Spinal cord (tissue), 10 donors: ENCODE measurements around the gene COL23A1. TPM values are rescaled to one million over a fixed set of nuclear protein-coding genes. Genes with fewer than 3 reads are reported as not detected.

Source experiments
- DNase-seq, 6 donors: peaks; one replicate each; pipeline versions ENCODE4 v3.0.0 to v3.0.0-alpha.2; 2013 to 2015; ENCODE audit warnings: low spot score in 6 of 6, low read depth in 4 of 6
- H3K27ac ChIP-seq: one replicate; pipeline ENCODE4 v1.5.1; 2013; ENCODE audit warnings: low read depth, low read length, control low read depth
- H3K27me3 ChIP-seq: one replicate; pipeline ENCODE4 v1.6.1; 2013; ENCODE audit warnings: low read length; ENCODE audit not compliant: control insufficient read depth, insufficient read depth
- H3K36me3 ChIP-seq: one replicate; pipeline ENCODE4 v1.6.1; 2013; ENCODE audit warnings: low read length; ENCODE audit not compliant: control insufficient read depth, insufficient read depth
- H3K4me1 ChIP-seq: one replicate; pipeline ENCODE4 v1.6.1; 2013; ENCODE audit warnings: low read length; ENCODE audit not compliant: control insufficient read depth, insufficient read depth
- H3K4me3 ChIP-seq: one replicate; pipeline ENCODE4 v1.5.1; 2013; ENCODE audit warnings: low read depth, low read length, control low read depth
- H3K9me3 ChIP-seq: one replicate; pipeline ENCODE4 v1.6.1; 2013; ENCODE audit warnings: low read length; ENCODE audit not compliant: control insufficient read depth, insufficient read depth
- WGBS: methylation state at CpG from one replicate; pipeline ENCODE4 v1.1.5; 2013; ENCODE audit warnings: missing lambda C conversion rate; ENCODE audit not compliant: insufficient coverage; 5-methylcytosine and 5-hydroxymethylcytosine counted together
- polyA plus RNA-seq, 2 donors: library from polyadenylated mRNA; unstranded; fragments of 120-200 nt; gene quantifications; one replicate each; pipeline ENCODE4 v1.2.1, GENCODE V29; 2013; ENCODE audit not compliant: insufficient read length in 2 of 2
- total RNA-seq, 2 donors: library from RNA; depleted of rRNA in 1 of 2; stranded (reverse); fragments of 120-200 nt in 1 of 2; fragments of >200 nt in 1 of 2; gene quantifications; one replicate each; pipeline versions ENCODE4 v1.2.3 to v1.2.4, GENCODE V29; 2013 to 2014
- donor health status: healthy.

COL23A1 gene
- total and polyA plus RNA-seq, 4 donors: 2.8 to 9.7 (median 8.0) TPM

- DNase-seq: no peak
- Histone ChIP-seq H3K4me1 (peaks cover 31% of the 10 kb centered on the region), H3K27ac (no peak overlapping the region), H3K36me3 (no peaks in the 10 kb centered on the region), H3K4me3 (no peak overlapping the region), H3K27me3 (no peaks in the 10 kb centered on the region), H3K9me3 (no peaks in the 10 kb centered on the region)
- 95% methylated on average over 8 of the region's 8 CpGs for WGBS
These were observed 152.7 kb downstream of the COL23A1 start for GRCh38 chr5:178437386-178438075.

GRCh38 chr5:178436326-178436940 lies 153.8 kb downstream of the COL23A1 start:
- Histone ChIP-seq H3K4me1 (peaks cover 32% of the 10 kb centered on the region), H3K4me3 (no peak overlapping the region), H3K27ac (no peak overlapping the region), H3K27me3 (no peaks in the 10 kb centered on the region), H3K36me3 (no peaks in the 10 kb centered on the region), H3K9me3 (no peaks in the 10 kb centered on the region)
- no peak for DNase-seq
- WGBS: 92% methylated on average over 9 of the region's 13 CpGs

- 89% methylated on average over 21 of the region's 22 CpGs for WGBS
- no peak overlapping the region for H3K4me3 ChIP-seq
These were observed 154.6 kb downstream of the COL23A1 start for GRCh38 chr5:178435321-178436238.

GRCh38 chr5:178434851-178435250 lies 155.3 kb downstream of the COL23A1 start:
- Histone ChIP-seq H3K4me3 (no peak overlapping the region), H3K4me1 (peaks cover 33% of the 10 kb centered on the region), H3K9me3 (no peaks in the 10 kb centered on the region), H3K27me3 (no peaks in the 10 kb centered on the region), H3K27ac (no peak overlapping the region), H3K36me3 (no peaks in the 10 kb centered on the region)
- DNase-seq: peak in 2 of 6 donors; percentile 57
- 17% methylated on average over 15 of the region's 17 CpGs for WGBS

More at GRCh38 chr5:178435321-178436238, 154.6 kb downstream of the COL23A1 start:
- no peaks in the 10 kb centered on the region for H3K36me3 ChIP-seq
- DNase-seq: no peak
- no peaks in the 10 kb centered on the region for H3K27me3 ChIP-seq
- H3K4me1 ChIP-seq: peaks cover 32% of the 10 kb centered on the region
- H3K9me3 ChIP-seq: no peaks in the 10 kb centered on the region
- no peak overlapping the region for H3K27ac ChIP-seq

- Histone ChIP-seq H3K4me1 (peaks cover 40% of the 10 kb centered on the region), H3K36me3 (no peaks in the 10 kb centered on the region), H3K9me3 (no peaks in the 10 kb centered on the region), H3K4me3 (no peak overlapping the region), H3K27me3 (no peaks in the 10 kb centered on the region), H3K27ac (no peak overlapping the region)
- no peak for DNase-seq
- 82% methylated on average over 5 of the region's 13 CpGs for WGBS
These were observed 156.0 kb downstream of the COL23A1 start for GRCh38 chr5:178434016-178434761.

DNA sequence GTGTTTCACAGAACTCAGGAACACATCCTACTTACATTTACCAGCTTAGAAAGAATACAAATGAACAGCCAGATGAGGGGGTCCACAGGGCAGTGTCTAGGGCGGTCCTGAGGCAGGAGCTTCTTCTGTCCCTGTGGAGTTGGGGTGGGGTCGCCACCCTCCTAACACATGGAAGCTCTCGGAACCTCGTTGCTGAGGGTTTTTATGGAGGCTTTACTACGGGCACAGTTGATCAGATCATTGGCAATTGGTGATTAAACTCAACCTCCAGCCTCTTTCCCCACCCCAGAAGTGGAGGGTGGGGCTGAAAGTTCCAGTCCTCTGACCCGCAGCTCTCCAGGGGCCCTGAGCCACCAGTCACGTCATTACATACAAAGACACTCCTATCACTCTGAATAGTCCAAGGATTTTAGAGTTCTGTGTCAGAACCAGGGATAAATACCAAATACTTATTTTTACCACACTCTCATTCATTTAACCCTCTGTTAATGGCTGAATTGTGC lies 156.9 kb downstream of the COL23A1 start:
- no peaks in the 10 kb centered on the region for H3K9me3 ChIP-seq
- no peak overlapping the region for H3K4me3 ChIP-seq
- no peaks in the 10 kb centered on the region for H3K27me3 ChIP-seq
- peaks cover 48% of the 10 kb centered on the region for H3K4me1 ChIP-seq
- no peak overlapping the region for H3K27ac ChIP-seq
- no peaks in the 10 kb centered on the region for H3K36me3 ChIP-seq
- 100% methylated on average over 1 of the region's 7 CpGs for WGBS
- DNase-seq: no peak

- H3K9me3 ChIP-seq: no peaks in the 10 kb centered on the region
- H3K27me3 ChIP-seq: no peaks in the 10 kb centered on the region
- no peaks in the 10 kb centered on the region for H3K36me3 ChIP-seq
- WGBS: 86% methylated on average over 8 of the region's 12 CpGs
- no peak for DNase-seq
- no peak overlapping the region for H3K27ac ChIP-seq
- H3K4me1 ChIP-seq: peaks cover 54% of the 10 kb centered on the region
- no peak overlapping the region for H3K4me3 ChIP-seq
These were observed 157.5 kb downstream of the COL23A1 start for GRCh38 chr5:178432421-178433272.

DNA sequence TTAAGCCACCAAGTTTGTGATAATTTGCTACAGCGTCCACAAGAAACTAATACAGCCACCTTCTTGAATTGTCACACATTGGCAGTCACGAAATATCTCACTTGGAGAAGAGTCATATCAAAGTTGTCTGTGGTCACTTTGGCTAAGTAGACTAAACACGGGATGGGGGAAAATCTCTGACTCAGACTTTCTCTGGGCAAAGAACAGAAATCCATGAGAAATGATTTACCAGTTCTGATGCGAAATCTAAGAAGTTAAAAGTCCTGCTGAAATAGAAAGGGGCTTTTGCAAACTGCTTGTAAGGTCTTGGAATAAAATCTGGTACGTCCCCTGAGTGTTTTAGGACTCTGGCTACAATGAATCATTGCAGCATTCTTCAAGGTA lies 158.4 kb downstream of the COL23A1 start:
- H3K27ac ChIP-seq: no peak overlapping the region
- H3K4me1 ChIP-seq: peaks cover 52% of the 10 kb centered on the region
- no peaks in the 10 kb centered on the region for H3K27me3 ChIP-seq
- H3K36me3 ChIP-seq: no peaks in the 10 kb centered on the region
- H3K9me3 ChIP-seq: no peaks in the 10 kb centered on the region
- WGBS: 94% methylated on average over 3 of the region's 5 CpGs
- H3K4me3 ChIP-seq: no peak overlapping the region
- DNase-seq: no peak
